Spleen (tissue), 7 donors: ENCODE results near the gene ZC3H12C.
"Not testable (repeated sequence)": the region's sequence is repeated elsewhere in the genome, so short reads cannot be mapped to it uniquely, and the experiment has no call there.

ENCODE experiments used
- POLR2A ChIP-seq, 3 donors: fragments of 450-650 bp; IDR thresholded peaks; one replicate each; pipeline ENCODE4 v1.5.1; 2017; ENCODE audit warnings: antibody characterized with exemption in 3 of 3, mild to moderate bottlenecking in 1 of 3
- POLR2AphosphoS5 ChIP-seq, 3 donors: sonication (generic); formaldehyde crosslinking; IDR thresholded peaks; one replicate each; pipeline ENCODE4 v1.5.1; 2017; ENCODE audit warnings: antibody characterized with exemption in 3 of 3
- TF ChIP-seq, protein P1 (sequence below), 11 experiments: fragments of 200-600 bp in 7 of 11; fragments of 450-650 bp in 4 of 11; sonication (generic) in 4 of 11; IDR thresholded peaks in 8 of 11; conservative IDR thresholded peaks in 3 of 11; 1 replicate in 7 of 11; 2 replicates in 4 of 11; pipeline versions ENCODE4 v1.4.0 to v1.8.0; 2016 to 2021; ENCODE audit warnings: antibody characterized with exemption in 11 of 11, inconsistent platforms in 4 of 11, mild to moderate bottlenecking in 1 of 11
- donor health status: DM: no; HTN: no; CAD: no; lungs with moderate emphysema.
- donor health status: DM: no; HTN: no; CAD: no.
- donor health status: DM: no; HTN: no; CAD: no.

DNA sequence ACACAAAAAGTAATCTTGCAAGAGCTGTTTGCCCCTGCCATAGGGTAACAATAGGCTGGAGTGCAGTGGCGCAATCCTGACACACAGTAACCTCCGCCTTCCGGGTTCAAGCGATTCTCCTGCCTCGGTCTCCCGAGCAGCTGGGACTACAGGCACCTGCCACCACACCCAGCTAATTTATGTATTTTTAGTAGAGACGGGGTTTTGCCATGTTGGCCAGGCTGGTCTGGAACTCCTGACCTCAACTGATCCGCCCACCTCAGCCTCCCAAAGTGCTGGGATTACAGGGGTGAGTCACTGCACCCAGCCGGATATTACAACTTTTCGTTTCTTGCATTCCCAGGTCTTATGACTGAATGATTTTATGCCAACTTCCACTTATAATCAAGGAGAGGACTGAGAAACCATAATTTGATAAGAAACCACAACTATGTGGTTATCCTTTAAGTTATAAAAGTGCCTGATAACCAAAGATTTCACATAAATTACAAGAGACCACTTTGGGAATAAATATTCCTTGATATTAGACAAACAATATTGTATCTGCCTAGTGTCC lies 101.1 kb downstream of the ZC3H12C start:
- TF ChIP-seq, protein P1, sequence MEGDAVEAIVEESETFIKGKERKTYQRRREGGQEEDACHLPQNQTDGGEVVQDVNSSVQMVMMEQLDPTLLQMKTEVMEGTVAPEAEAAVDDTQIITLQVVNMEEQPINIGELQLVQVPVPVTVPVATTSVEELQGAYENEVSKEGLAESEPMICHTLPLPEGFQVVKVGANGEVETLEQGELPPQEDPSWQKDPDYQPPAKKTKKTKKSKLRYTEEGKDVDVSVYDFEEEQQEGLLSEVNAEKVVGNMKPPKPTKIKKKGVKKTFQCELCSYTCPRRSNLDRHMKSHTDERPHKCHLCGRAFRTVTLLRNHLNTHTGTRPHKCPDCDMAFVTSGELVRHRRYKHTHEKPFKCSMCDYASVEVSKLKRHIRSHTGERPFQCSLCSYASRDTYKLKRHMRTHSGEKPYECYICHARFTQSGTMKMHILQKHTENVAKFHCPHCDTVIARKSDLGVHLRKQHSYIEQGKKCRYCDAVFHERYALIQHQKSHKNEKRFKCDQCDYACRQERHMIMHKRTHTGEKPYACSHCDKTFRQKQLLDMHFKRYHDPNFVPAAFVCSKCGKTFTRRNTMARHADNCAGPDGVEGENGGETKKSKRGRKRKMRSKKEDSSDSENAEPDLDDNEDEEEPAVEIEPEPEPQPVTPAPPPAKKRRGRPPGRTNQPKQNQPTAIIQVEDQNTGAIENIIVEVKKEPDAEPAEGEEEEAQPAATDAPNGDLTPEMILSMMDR (IDR thresholded peaks at IDR 0.05 in 8 of 11, conservative IDR thresholded peaks at IDR 0.05 in 3 of 11) = not testable (repeated sequence)
- not testable (repeated sequence) for TF ChIP-seq POLR2A, POLR2AphosphoS5 (IDR thresholded peaks at IDR 0.05)
